ENCODE data around the gene CARMIL1. TPM values are rescaled to one million over a fixed set of nuclear protein-coding genes. Genes with fewer than 3 reads are reported as not detected.

CARMIL1 gene
- total RNA-seq, 1 experiment from 2014 or later = 23.6 TPM

DNA sequence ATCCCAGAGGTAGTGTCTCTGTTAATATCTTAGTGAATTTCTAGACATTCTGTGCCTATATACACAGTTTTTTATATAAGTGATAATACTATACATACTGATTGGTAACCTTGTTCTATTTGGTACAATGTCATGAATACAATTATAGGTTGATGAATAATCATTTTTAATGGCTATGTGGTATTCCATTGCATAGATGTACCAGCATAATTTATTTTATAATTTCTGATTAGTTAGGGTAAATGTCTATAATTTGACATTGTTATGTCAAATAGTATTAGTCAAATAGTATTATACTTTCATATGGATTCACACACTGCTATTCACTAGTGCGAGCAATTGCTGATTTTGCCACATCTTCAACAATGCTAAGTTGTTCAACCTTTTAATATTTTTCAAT lies 262.1 kb downstream of the CARMIL1 start:
- H3K23me2 ChIP-seq (ENCODE audit: insufficient read length, low read depth, low read length, poor library complexity, severe bottlenecking) = no peaks in the 10 kb centered on the region
- H4K8ac ChIP-seq (replicated peaks; ENCODE audit: insufficient read length, low read depth, low read length) = no peak overlapping the region
- H2BK15ac ChIP-seq (ENCODE audit: low read depth, low read length) = no peak overlapping the region
- Mint-ChIP-seq H3K4me1 (no peaks in the 10 kb centered on the region), H3K4me3 (no peak overlapping the region), H3K36me3 (ENCODE audit: insufficient read depth in 1 of 3, low read depth in 3 of 3) (peaks cover 5 to 20% (median 11%) of the 10 kb centered on the region in 3 experiments; a peak in 6 of 7 replicates), H3K9me3 (no peaks in the 10 kb centered on the region), H3K27ac (no peak overlapping the region), H3K27me3 (ENCODE audit: low read depth) (no peaks in the 10 kb centered on the region)
- no peaks in the 10 kb centered on the region for H3K27me3 ChIP-seq (ENCODE audit: insufficient read depth, low read length)
- WGBS (ENCODE audit: extremely low coverage, insufficient read length, low lambda C conversion rate) = no CpG with 5 or more reads among the region's 1 CpG
- DNase-seq = no peak
- H3T11ph ChIP-seq (ENCODE audit: low read length) = no peak overlapping the region
- no peaks in the 10 kb centered on the region for H3K79me1 ChIP-seq (ENCODE audit: insufficient read depth, low read depth, low read length, poor library complexity, severe bottlenecking)
- no peak overlapping the region for H3K14ac ChIP-seq (ENCODE audit: insufficient read depth, low read length)
- H3K9ac ChIP-seq (ENCODE audit: extremely low read depth, insufficient read length, low read length) = no peak overlapping the region
- no peak overlapping the region for H2BK12ac ChIP-seq (ENCODE audit: insufficient read length, low read depth, low read length)
- no peak for TF ChIP-seq CTCF (conservative IDR thresholded peaks at IDR 0.05)
- no peaks in the 10 kb centered on the region for H3K4me1 ChIP-seq (ENCODE audit: insufficient read depth, low read length)
- H4K91ac ChIP-seq (ENCODE audit: insufficient read length, low read depth, low read length) = no peak overlapping the region
- no peak overlapping the region for H3K4me2 ChIP-seq (ENCODE audit: insufficient read depth, insufficient read length, low read length)
- H3K23ac ChIP-seq (ENCODE audit: insufficient read length, low read depth, low read length) = no peak overlapping the region
- no peaks in the 10 kb centered on the region for H4K20me1 ChIP-seq (ENCODE audit: control insufficient read depth, insufficient read depth, insufficient read length)
- no peak overlapping the region for H2BK120ac ChIP-seq (ENCODE audit: low read depth, low read length, poor library complexity, severe bottlenecking)
- H3K9me3 ChIP-seq (ENCODE audit: control insufficient read depth, low read depth, low read length) = no peaks in the 10 kb centered on the region
- H3K18ac ChIP-seq (ENCODE audit: insufficient read length, low read depth, low read length) = no peak overlapping the region
- no peak overlapping the region for H3K56ac ChIP-seq (ENCODE audit: insufficient read length, low read depth, low read length)
- no peak overlapping the region for H2BK5ac ChIP-seq (ENCODE audit: insufficient read length, low read length)
- H3K4ac ChIP-seq (ENCODE audit: low read depth, low read length) = no peak overlapping the region
- H4K5ac ChIP-seq (ENCODE audit: insufficient read length, low read depth, low read length) = no peak overlapping the region
- no peak overlapping the region for H2AFZ ChIP-seq (ENCODE audit: low read length)
- no peak overlapping the region for H3K27ac ChIP-seq (ENCODE audit: insufficient read length, low read depth, low read length)
- H2AK5ac ChIP-seq (ENCODE audit: insufficient read length, low read length) = no peak overlapping the region
- no peak overlapping the region for H2BK20ac ChIP-seq (ENCODE audit: low read depth, low read length, poor library complexity, severe bottlenecking)
- H3K79me2 ChIP-seq (ENCODE audit: insufficient read depth, low read length) = no peaks in the 10 kb centered on the region

Data from H9 (cell line).